H1 (cell line): ENCODE measurements around the gene CELF4. TPM values are rescaled to one million over a fixed set of nuclear protein-coding genes. Genes with fewer than 3 reads are reported as not detected.

Experiments
- ATF3 ChIP-seq: IDR thresholded peaks from 2 replicates; pipeline ENCODE4 v1.6.1; 2011; ENCODE audit warnings: low read depth, mild to moderate bottlenecking, low read length; ENCODE audit not compliant: insufficient read depth
- CEBPB ChIP-seq: IDR thresholded peaks from 2 replicates; pipeline ENCODE4 v1.6.1; 2012; ENCODE audit warnings: low read depth, low read length
- CREB1 ChIP-seq: IDR thresholded peaks from 2 replicates; pipeline ENCODE4 v1.6.1; 2012; ENCODE audit warnings: inconsistent platforms
- CTBP2 ChIP-seq: IDR thresholded peaks from 2 replicates; pipeline ENCODE4 v1.7.0; 2011; ENCODE audit warnings: borderline replicate concordance, mild to moderate bottlenecking, moderate library complexity, mixed read lengths, low read length; ENCODE audit not compliant: insufficient read depth, insufficient read length
- EGR1 ChIP-seq: IDR thresholded peaks from 2 replicates; pipeline ENCODE4 v1.6.1; 2011; ENCODE audit warnings: low read depth, low read length, borderline replicate concordance
- EP300 ChIP-seq, 2 experiments: IDR thresholded peaks; 1 replicate in 1 of 2; 2 replicates in 1 of 2; pipeline ENCODE4 v1.6.1; 2011 to 2012; ENCODE audit warnings: low read depth in 2 of 2, low read length in 2 of 2, mild to moderate bottlenecking in 2 of 2, borderline replicate concordance in 1 of 2, inconsistent platforms in 1 of 2, moderate library complexity in 1 of 2
- HDAC2 ChIP-seq, 2 experiments: fragments of 300-600 bp in 1 of 2; sonication (generic) in 1 of 2; IDR thresholded peaks; 2 replicates each; pipeline ENCODE4 v1.6.1; 2011 to 2012; ENCODE audit warnings: low read depth in 2 of 2, low read length in 2 of 2, mild to moderate bottlenecking in 2 of 2, moderate library complexity in 2 of 2, borderline replicate concordance in 1 of 2, inconsistent platforms in 1 of 2
- JUN ChIP-seq: IDR thresholded peaks from 2 replicates; pipeline ENCODE4 v1.6.1; 2011; ENCODE audit warnings: low read depth, mild to moderate bottlenecking, improper control_type of control experiment, low read length
- NANOG ChIP-seq: IDR thresholded peaks from 2 replicates; pipeline ENCODE4 v1.6.1; 2011; ENCODE audit warnings: low read length, low read depth, mild to moderate bottlenecking, inconsistent platforms; ENCODE audit not compliant: insufficient read depth, poor library complexity, severe bottlenecking
- NRF1 ChIP-seq: IDR thresholded peaks from 2 replicates; pipeline ENCODE4 v1.6.1; 2011; ENCODE audit warnings: mild to moderate bottlenecking, low read depth, low read length, improper control_type of control experiment
- POU5F1 ChIP-seq: IDR thresholded peaks from 2 replicates; pipeline ENCODE4 v1.6.1; 2011; ENCODE audit warnings: low read depth, mild to moderate bottlenecking, low read length, moderate library complexity
- RNF2 ChIP-seq: fragments of 200-900, 300-1000 bp; sonication (generic); IDR thresholded peaks from 2 replicates; pipeline ENCODE4 v1.7.1; 2016; ENCODE audit warnings: borderline replicate concordance, low read depth, mild to moderate bottlenecking, antibody characterized with exemption, low read length; ENCODE audit not compliant: poor library complexity, severe bottlenecking; ENCODE audit errors: missing control alignments
- SIRT6 ChIP-seq: IDR thresholded peaks from one replicate; pipeline ENCODE4 v1.7.1; 2012; ENCODE audit warnings: low read length, inconsistent platforms
- SIX5 ChIP-seq: IDR thresholded peaks from 2 replicates; pipeline ENCODE4 v1.6.1; 2011; ENCODE audit warnings: mild to moderate bottlenecking, low read depth, low read length
- SP2 ChIP-seq: IDR thresholded peaks from 2 replicates; pipeline ENCODE4 v1.6.1; 2012; ENCODE audit warnings: mild to moderate bottlenecking, low read length, inconsistent platforms
- TAF1 ChIP-seq: IDR thresholded peaks from 2 replicates; pipeline ENCODE4 v1.6.1; 2011; ENCODE audit warnings: mild to moderate bottlenecking, low read depth, low read length
- polyA plus RNA-seq, 7 experiments: library from polyadenylated mRNA; depleted of rRNA in 3 of 7; stranded (reverse) in 5 of 7; unstranded in 2 of 7; fragments of >200 nt in 5 of 7; fragments of 200-250 nt in 2 of 7; gene quantifications; 1 replicate in 5 of 7; 2 replicates in 1 of 7; 4 replicates in 1 of 7; pipeline versions ENCODE4 v1.2.1 to v1.2.3, GENCODE V29; 2011 to 2013; ENCODE audit warnings: missing spikeins in 2 of 7, mixed read lengths in 2 of 7
- total RNA-seq: library from RNA; stranded (reverse); fragmentation: NEBNext Ultra II Directional; extraction: Animal tissue kit (Norgen Biotek cat#: 25700); gene quantifications from 2 replicates; pipeline ENCODE4 v1.2.1, GENCODE V29; 2021
- TF ChIP-seq, protein P1 (sequence below): IDR thresholded peaks from 2 replicates; pipeline ENCODE4 v1.6.1; 2011; ENCODE audit warnings: low read length, improper control_type of control experiment

Gene CELF4
- total and polyA plus RNA-seq, 2 of the 8 experiments (the other 6 are each of a cell fraction or from before 2014, with no cell fraction given): 1.6 to 3.4 TPM

GRCh38 chr18:37554399-37554787, 11.2 kb downstream of the CELF4 start (continued):
- no peak for TF ChIP-seq NRF1
- TF ChIP-seq NANOG: peak; percentile 81
- no peak for TF ChIP-seq SP2
- no peak for TF ChIP-seq HDAC2 (IDR thresholded peaks at IDR 0.05; ENCODE audit: borderline replicate concordance in 1 of 2, low read depth in 2 of 2, low read length in 2 of 2)
- no peak for TF ChIP-seq TAF1
- peak in 1 of 2 experiments; percentile 91; a peak in 1 of 3 replicates for TF ChIP-seq EP300 (IDR thresholded peaks at IDR 0.05; ENCODE audit: borderline replicate concordance in 1 of 2, low read depth in 2 of 2, low read length in 2 of 2)
- no peak for TF ChIP-seq EGR1
- 0 out of 2 replicates have a peak, but pooled peaks have one; percentile 35 for TF ChIP-seq CREB1
- no peak for TF ChIP-seq ATF3
- no peak for TF ChIP-seq CTBP2
- peak; percentile 88; the same call in 1 of the 2 replicates for TF ChIP-seq POU5F1
- no peak for TF ChIP-seq SIRT6
- no peak for TF ChIP-seq RNF2
- TF ChIP-seq, protein P1, sequence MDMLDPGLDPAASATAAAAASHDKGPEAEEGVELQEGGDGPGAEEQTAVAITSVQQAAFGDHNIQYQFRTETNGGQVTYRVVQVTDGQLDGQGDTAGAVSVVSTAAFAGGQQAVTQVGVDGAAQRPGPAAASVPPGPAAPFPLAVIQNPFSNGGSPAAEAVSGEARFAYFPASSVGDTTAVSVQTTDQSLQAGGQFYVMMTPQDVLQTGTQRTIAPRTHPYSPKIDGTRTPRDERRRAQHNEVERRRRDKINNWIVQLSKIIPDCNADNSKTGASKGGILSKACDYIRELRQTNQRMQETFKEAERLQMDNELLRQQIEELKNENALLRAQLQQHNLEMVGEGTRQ: no peak
- no peak for TF ChIP-seq JUN
- TF ChIP-seq CEBPB: no peak
- TF ChIP-seq SIX5: no peak
